22Rv1 (cell line): ENCODE results near the gene NOTCH2.

Experiments used
- H3K27ac ChIP-seq: fragments of 450-650 bp; 2 replicates; pipeline ENCODE4 v1.5.1; 2017
- CTCF ChIP-seq: fragments of 450-650 bp; IDR thresholded peaks from 2 replicates; pipeline ENCODE4 v1.5.1; 2017; ENCODE audit warnings: mild to moderate bottlenecking
- ZFX ChIP-seq: fragments of 450-650 bp; IDR thresholded peaks from 2 replicates; pipeline ENCODE4 v1.6.1; 2017; ENCODE audit warnings: antibody characterized with exemption, borderline replicate concordance

NOTCH2 gene

GRCh38 chr1:119869995-119870394 is 199.5 kb downstream of the NOTCH2 start:
- H3K27ac ChIP-seq = no peak overlapping the region
- TF ChIP-seq ZFX = no peak
- no peak for TF ChIP-seq CTCF

GRCh38 chr1:119868176-119868575 is 201.3 kb downstream of the NOTCH2 start:
- no peak for TF ChIP-seq CTCF
- TF ChIP-seq ZFX = no peak
- peak overlapping the region; percentile 71 for H3K27ac ChIP-seq

GRCh38 chr1:119866451-119866850 is 203.0 kb downstream of the NOTCH2 start:
- no peak overlapping the region for H3K27ac ChIP-seq
- TF ChIP-seq CTCF (no peak), ZFX (no peak)

- TF ChIP-seq CTCF (no peak), ZFX (no peak)
- no peak overlapping the region for H3K27ac ChIP-seq
Observed at GRCh38 chr1:119865627-119866026, 203.8 kb downstream of the NOTCH2 start.

GRCh38 chr1:119862276-119862675 is 207.2 kb downstream of the NOTCH2 start:
- peak overlapping the region; percentile 30 for H3K27ac ChIP-seq
- no peak for TF ChIP-seq ZFX
- TF ChIP-seq CTCF = no peak
